HepG2 (cell line): ENCODE measurements around the gene CSE1L. TPM values are rescaled to one million over a fixed set of nuclear protein-coding genes. Genes with fewer than 3 reads are reported as not detected.
A peak's percentile ranks its signal among the peaks of the same experiment; 100 is the strongest.

Source experiments
- E2F2 ChIP-seq: sonication (generic); formaldehyde crosslinking; IDR thresholded peaks from 2 replicates; pipeline ENCODE4 v1.4.0; 2020; ENCODE audit warnings: missing genetic modification reagents, borderline replicate concordance
- HDAC2 ChIP-seq: sonication (generic); formaldehyde crosslinking; IDR thresholded peaks from 2 replicates; pipeline ENCODE4 v1.4.0; 2020; ENCODE audit warnings: missing genetic modification reagents
- JDP2 ChIP-seq: sonication (generic); formaldehyde crosslinking; IDR thresholded peaks from 2 replicates; pipeline ENCODE4 v1.8.1; 2022; ENCODE audit warnings: missing genetic modification reagents, borderline replicate concordance
- JUNB ChIP-seq: sonication (generic); formaldehyde crosslinking; IDR thresholded peaks from 2 replicates; pipeline ENCODE4 v1.8.0; 2022; ENCODE audit warnings: missing genetic modification reagents, mild to moderate bottlenecking, borderline replicate concordance
- SAP130 ChIP-seq: IDR thresholded peaks from 2 replicates; pipeline ENCODE4 v1.6.1; 2016; ENCODE audit warnings: low read depth
- TCF12 ChIP-seq, 2 experiments: fragments of 450-650 bp in 1 of 2; sonication (generic) in 1 of 2; formaldehyde crosslinking in 1 of 2; IDR thresholded peaks; 2 replicates each; pipeline versions ENCODE4 v1.6.1 to v1.8.0; 2017 to 2022; ENCODE audit warnings: antibody characterized with exemption in 1 of 2, mild to moderate bottlenecking in 1 of 2, missing genetic modification reagents in 1 of 2, moderate library complexity in 1 of 2
- ZBTB39 ChIP-seq: sonication (generic); formaldehyde crosslinking; IDR thresholded peaks from 2 replicates; pipeline ENCODE4 v1.5.0; 2020; ENCODE audit warnings: missing genetic modification reagents
- ZBTB46 ChIP-seq: sonication (generic); formaldehyde crosslinking; IDR thresholded peaks from 2 replicates; pipeline ENCODE4 v1.4.0; 2020; ENCODE audit warnings: mild to moderate bottlenecking, missing genetic modification reagents, borderline replicate concordance
- ZNF501 ChIP-seq: sonication (generic); formaldehyde crosslinking; IDR thresholded peaks from 2 replicates; pipeline ENCODE4 v1.5.1; 2020; ENCODE audit warnings: mild to moderate bottlenecking, moderate library complexity, missing genetic modification reagents
- ZNF775 ChIP-seq: sonication (generic); formaldehyde crosslinking; IDR thresholded peaks from 2 replicates; pipeline ENCODE4 v1.4.0; 2020; ENCODE audit warnings: missing genetic modification reagents, mild to moderate bottlenecking, moderate library complexity, borderline replicate concordance
- ZNF777 ChIP-seq: sonication (generic); formaldehyde crosslinking; IDR thresholded peaks from 2 replicates; pipeline ENCODE4 v1.4.0; 2020; ENCODE audit warnings: missing genetic modification reagents
- polyA plus RNA-seq, 8 experiments: library from polyadenylated mRNA; depleted of rRNA in 3 of 8; stranded (reverse) in 7 of 8; unstranded in 1 of 8; fragments of >200 nt; fragmentation: Illumina TruSeq in 4 of 8; extraction: Trizol in 4 of 8; gene quantifications; 2 replicates each; pipeline versions ENCODE4 v1.2.1 to v1.2.3, GENCODE V29; 2011 to 2016; ENCODE audit warnings: low read depth in 4 of 8, missing spikeins in 1 of 8, mixed read lengths in 1 of 8; ENCODE audit not compliant: insufficient read depth in 1 of 8
- total RNA-seq, 5 experiments: library from RNA; depleted of rRNA; stranded (reverse); fragments of >200 nt; fragmentation: Illumina TruSeq; extraction: Trizol; gene quantifications; 2 replicates each; pipeline ENCODE4 v1.2.3, GENCODE V29; 2016; ENCODE audit warnings: low read depth in 1 of 5
- TF ChIP-seq, protein P1 (sequence below): sonication (generic); formaldehyde crosslinking; conservative IDR thresholded peaks from 2 replicates; pipeline ENCODE4 v1.5.0; 2020; ENCODE audit warnings: missing genetic modification reagents
- TF ChIP-seq, protein P2 (sequence below): IDR thresholded peaks from 2 replicates; pipeline ENCODE4 v1.6.1; 2016; ENCODE audit warnings: low read depth, missing genetic modification reagents, missing compliant biosample characterization

The CSE1L gene
- total and polyA plus RNA-seq, 2 of the 13 experiments (the other 11 are each of a cell fraction or from before 2014, with no cell fraction given) = 56.9 to 258 TPM

DNA sequence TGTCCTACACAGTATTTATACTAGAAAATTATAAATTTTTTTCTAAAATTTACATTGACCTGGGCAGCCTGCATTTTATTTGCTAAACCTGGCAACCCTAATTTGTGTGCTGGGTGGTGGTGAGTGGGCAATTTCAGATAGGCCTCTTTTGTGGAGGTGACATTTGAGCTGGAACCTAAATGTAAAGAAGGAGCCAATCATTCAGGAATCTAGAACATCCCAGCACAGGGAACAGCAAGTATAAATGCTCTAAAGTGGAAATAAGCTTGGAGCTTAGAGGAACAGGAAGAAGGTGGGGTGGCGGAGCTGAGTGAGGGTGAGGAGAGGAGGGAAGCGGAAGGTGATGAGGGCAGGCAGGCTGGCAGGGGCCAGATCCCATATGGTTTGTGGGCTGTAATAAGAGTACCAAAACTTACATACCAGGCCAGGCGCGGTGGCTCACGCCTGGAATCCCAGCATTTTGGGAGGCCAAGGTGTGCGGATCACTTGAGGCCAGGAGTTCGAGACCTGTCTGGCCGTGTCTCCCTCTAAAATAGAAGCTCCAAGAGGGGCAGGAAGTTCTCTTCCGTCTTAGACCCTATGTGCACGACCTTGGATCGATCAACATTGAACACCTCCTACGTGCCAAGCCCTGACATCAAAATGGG lies 549 bp upstream of the CSE1L start (continued):
- TF ChIP-seq, protein P1, sequence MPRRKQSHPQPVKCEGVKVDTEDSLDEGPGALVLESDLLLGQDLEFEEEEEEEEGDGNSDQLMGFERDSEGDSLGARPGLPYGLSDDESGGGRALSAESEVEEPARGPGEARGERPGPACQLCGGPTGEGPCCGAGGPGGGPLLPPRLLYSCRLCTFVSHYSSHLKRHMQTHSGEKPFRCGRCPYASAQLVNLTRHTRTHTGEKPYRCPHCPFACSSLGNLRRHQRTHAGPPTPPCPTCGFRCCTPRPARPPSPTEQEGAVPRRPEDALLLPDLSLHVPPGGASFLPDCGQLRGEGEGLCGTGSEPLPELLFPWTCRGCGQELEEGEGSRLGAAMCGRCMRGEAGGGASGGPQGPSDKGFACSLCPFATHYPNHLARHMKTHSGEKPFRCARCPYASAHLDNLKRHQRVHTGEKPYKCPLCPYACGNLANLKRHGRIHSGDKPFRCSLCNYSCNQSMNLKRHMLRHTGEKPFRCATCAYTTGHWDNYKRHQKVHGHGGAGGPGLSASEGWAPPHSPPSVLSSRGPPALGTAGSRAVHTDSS (CRISPR knock-in tag) = peak; percentile 48; the same call in 1 of the 2 replicates
- TF ChIP-seq E2F2 (CRISPR knock-in tag) = peak; percentile 90; the same call in 1 of the 2 replicates
- no peak; the same call in 1 of the 2 replicates for TF ChIP-seq ZNF775
- TF ChIP-seq, protein P2, sequence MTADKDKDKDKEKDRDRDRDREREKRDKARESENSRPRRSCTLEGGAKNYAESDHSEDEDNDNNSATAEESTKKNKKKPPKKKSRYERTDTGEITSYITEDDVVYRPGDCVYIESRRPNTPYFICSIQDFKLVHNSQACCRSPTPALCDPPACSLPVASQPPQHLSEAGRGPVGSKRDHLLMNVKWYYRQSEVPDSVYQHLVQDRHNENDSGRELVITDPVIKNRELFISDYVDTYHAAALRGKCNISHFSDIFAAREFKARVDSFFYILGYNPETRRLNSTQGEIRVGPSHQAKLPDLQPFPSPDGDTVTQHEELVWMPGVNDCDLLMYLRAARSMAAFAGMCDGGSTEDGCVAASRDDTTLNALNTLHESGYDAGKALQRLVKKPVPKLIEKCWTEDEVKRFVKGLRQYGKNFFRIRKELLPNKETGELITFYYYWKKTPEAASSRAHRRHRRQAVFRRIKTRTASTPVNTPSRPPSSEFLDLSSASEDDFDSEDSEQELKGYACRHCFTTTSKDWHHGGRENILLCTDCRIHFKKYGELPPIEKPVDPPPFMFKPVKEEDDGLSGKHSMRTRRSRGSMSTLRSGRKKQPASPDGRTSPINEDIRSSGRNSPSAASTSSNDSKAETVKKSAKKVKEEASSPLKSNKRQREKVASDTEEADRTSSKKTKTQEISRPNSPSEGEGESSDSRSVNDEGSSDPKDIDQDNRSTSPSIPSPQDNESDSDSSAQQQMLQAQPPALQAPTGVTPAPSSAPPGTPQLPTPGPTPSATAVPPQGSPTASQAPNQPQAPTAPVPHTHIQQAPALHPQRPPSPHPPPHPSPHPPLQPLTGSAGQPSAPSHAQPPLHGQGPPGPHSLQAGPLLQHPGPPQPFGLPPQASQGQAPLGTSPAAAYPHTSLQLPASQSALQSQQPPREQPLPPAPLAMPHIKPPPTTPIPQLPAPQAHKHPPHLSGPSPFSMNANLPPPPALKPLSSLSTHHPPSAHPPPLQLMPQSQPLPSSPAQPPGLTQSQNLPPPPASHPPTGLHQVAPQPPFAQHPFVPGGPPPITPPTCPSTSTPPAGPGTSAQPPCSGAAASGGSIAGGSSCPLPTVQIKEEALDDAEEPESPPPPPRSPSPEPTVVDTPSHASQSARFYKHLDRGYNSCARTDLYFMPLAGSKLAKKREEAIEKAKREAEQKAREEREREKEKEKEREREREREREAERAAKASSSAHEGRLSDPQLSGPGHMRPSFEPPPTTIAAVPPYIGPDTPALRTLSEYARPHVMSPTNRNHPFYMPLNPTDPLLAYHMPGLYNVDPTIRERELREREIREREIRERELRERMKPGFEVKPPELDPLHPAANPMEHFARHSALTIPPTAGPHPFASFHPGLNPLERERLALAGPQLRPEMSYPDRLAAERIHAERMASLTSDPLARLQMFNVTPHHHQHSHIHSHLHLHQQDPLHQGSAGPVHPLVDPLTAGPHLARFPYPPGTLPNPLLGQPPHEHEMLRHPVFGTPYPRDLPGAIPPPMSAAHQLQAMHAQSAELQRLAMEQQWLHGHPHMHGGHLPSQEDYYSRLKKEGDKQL (CRISPR knock-in tag) = no peak
- no peak for TF ChIP-seq ZBTB39 (CRISPR knock-in tag)
- no peak for TF ChIP-seq ZNF777 (CRISPR knock-in tag)
- no peak for TF ChIP-seq JDP2
- no peak for TF ChIP-seq TCF12 (IDR thresholded peaks at IDR 0.05)
- peak; percentile 22; the same call in 1 of the 2 replicates for TF ChIP-seq TCF12 (CRISPR knock-in tag; IDR thresholded peaks at IDR 0.05)
- 0 out of 2 replicates have a peak, but pooled peaks have one; percentile 17 for TF ChIP-seq JUNB (CRISPR knock-in tag)
- TF ChIP-seq HDAC2 = 0 out of 2 replicates have a peak, but pooled peaks have one; percentile 69
- TF ChIP-seq ZBTB46 (CRISPR knock-in tag) = peak; percentile 28; the same call in 1 of the 2 replicates
- TF ChIP-seq SAP130 (CRISPR knock-in tag) = no peak
- TF ChIP-seq ZNF501 (CRISPR knock-in tag) = no peak; the same call in 1 of the 2 replicates
